A673 (cell line): ENCODE results near the gene FXR2. TPM values are rescaled to one million over a fixed set of nuclear protein-coding genes. Genes with fewer than 3 reads are reported as not detected.

ENCODE experiments used
- BruUV-seq: library from RNA; stranded (reverse); fragments of 400-500 nt; replicated peaks from 2 replicates; lab custom pipeline; 2021; lab: Mats Ljungman, UMichigan
- CTCF ChIA-PET: fragments of 300-600 bp; sonication (Branson Sonifier 250); formaldehyde crosslinking; loops from one replicate; lab custom pipeline; 2022; ENCODE audit warnings: antibody characterized with exemption; lab: Charles Lee
- POLR2A ChIA-PET: fragments of 300-600 bp; sonication (Branson Sonifier 250); formaldehyde crosslinking; loops from one replicate; lab custom pipeline; 2022; ENCODE audit warnings: antibody characterized with exemption; ENCODE audit not compliant: low non-redundant PET; lab: Charles Lee
- DNase-seq: peaks from one replicate; pipeline ENCODE4 v3.0.0-alpha.2; 2015; ENCODE audit warnings: low spot score
- H3K27ac ChIP-seq: fragments of 200-600 bp; sonication (generic); 2 replicates; pipeline ENCODE4 v1.5.1; 2016; ENCODE audit warnings: mixed run types, low read depth, mild to moderate bottlenecking, mixed read lengths, antibody characterized with exemption, low read length; ENCODE audit not compliant: poor library complexity, severe bottlenecking
- H3K27me3 ChIP-seq: fragments of 200-600 bp; sonication (generic); replicated peaks from 2 replicates; pipeline ENCODE4 v1.6.1; 2017; ENCODE audit warnings: mixed run types, low read depth, mild to moderate bottlenecking, mixed read lengths, antibody characterized with exemption, low read length; ENCODE audit not compliant: insufficient read depth, poor library complexity
- H3K36me3 ChIP-seq: fragments of 200-600 bp; sonication (generic); 2 replicates; pipeline ENCODE4 v1.6.1; 2016; ENCODE audit warnings: mixed run types, mild to moderate bottlenecking, mixed read lengths, antibody characterized with exemption, low read length; ENCODE audit not compliant: insufficient read depth, poor library complexity, severe bottlenecking
- H3K4me1 ChIP-seq: fragments of 200-600 bp; sonication (generic); 2 replicates; pipeline ENCODE4 v1.6.1; 2017; ENCODE audit warnings: mixed run types, mild to moderate bottlenecking, mixed read lengths, antibody characterized with exemption, low read length; ENCODE audit not compliant: insufficient read depth, poor library complexity, severe bottlenecking
- H3K4me3 ChIP-seq: fragments of 200-600 bp; sonication (generic); 2 replicates; pipeline ENCODE4 v1.5.1; 2016; ENCODE audit warnings: low read depth, mixed run types, mild to moderate bottlenecking, mixed read lengths, low read length; ENCODE audit not compliant: poor library complexity, severe bottlenecking
- H3K9me3 ChIP-seq: fragments of 200-600 bp; sonication (generic); 2 replicates; pipeline ENCODE4 v1.6.1; 2016; ENCODE audit warnings: mixed run types, low read depth, mild to moderate bottlenecking, mixed read lengths, antibody characterized with exemption, low read length; ENCODE audit not compliant: poor library complexity, severe bottlenecking
- EZH2 ChIP-seq: fragments of 200-600 bp; sonication (generic); IDR thresholded peaks from 2 replicates; pipeline ENCODE4 v1.6.1; 2017; ENCODE audit warnings: borderline replicate concordance, low read depth, mild to moderate bottlenecking, mixed read lengths, antibody characterized with exemption, low read length; ENCODE audit not compliant: poor library complexity, severe bottlenecking
- intact Hi-C: fragments of 100-400 bp; cut with micrococcal nuclease; formaldehyde crosslinking; loops from one replicate; pipeline ENCODE4 v1.10.0; 2022; ENCODE audit not compliant: unreplicated experiment
- total RNA-seq: library from RNA; stranded (reverse); gene quantifications from 2 replicates; pipeline ENCODE4 v1.2.3, GENCODE V29; 2021
- TF ChIP-seq, protein P1 (sequence below): fragments of 300-800, 200-600 bp; sonication (generic); conservative IDR thresholded peaks from 2 replicates; pipeline ENCODE4 v1.5.1; 2017; ENCODE audit warnings: low read depth, mild to moderate bottlenecking, antibody characterized with exemption, low read length, moderate library complexity, mixed read lengths

Gene FXR2
- total RNA-seq, 1 experiment from 2014 or later = 101 TPM

DNA sequence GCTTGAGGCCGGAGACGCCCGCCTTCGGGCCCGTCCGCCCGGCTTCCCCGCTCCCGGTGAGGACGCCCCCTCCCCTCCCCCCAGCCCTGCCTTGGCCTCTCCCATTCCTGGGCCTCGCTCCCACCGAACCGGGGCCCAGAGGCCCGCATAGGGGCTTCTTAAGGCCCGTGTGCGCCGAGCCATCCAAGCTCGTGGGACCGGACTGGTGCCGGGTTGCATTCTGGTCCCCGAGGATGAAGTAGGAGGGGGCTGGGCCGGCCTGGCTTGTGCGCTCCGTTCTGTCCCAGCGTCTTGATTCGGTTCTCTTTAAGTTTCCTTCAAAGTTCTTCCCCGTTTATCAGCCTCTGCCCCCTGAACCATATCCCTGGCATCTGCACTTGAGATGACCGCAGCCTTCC, 52.5 kb downstream of the FXR2 start:
- no peak for DNase-seq
- TSS peak; percentile 43 for BruUV-seq
- peaks cover 33% of the 10 kb centered on the region for H3K4me1 ChIP-seq
- intact Hi-C loops = no loop called here
- ChIA-PET CTCF (no interaction called here), POLR2A (no interaction called here)
- no peaks in the 10 kb centered on the region for H3K27me3 ChIP-seq
- TF ChIP-seq EZH2 = no peak
- TF ChIP-seq, protein P1, sequence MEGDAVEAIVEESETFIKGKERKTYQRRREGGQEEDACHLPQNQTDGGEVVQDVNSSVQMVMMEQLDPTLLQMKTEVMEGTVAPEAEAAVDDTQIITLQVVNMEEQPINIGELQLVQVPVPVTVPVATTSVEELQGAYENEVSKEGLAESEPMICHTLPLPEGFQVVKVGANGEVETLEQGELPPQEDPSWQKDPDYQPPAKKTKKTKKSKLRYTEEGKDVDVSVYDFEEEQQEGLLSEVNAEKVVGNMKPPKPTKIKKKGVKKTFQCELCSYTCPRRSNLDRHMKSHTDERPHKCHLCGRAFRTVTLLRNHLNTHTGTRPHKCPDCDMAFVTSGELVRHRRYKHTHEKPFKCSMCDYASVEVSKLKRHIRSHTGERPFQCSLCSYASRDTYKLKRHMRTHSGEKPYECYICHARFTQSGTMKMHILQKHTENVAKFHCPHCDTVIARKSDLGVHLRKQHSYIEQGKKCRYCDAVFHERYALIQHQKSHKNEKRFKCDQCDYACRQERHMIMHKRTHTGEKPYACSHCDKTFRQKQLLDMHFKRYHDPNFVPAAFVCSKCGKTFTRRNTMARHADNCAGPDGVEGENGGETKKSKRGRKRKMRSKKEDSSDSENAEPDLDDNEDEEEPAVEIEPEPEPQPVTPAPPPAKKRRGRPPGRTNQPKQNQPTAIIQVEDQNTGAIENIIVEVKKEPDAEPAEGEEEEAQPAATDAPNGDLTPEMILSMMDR = no peak
- peak overlapping the region; percentile 90 for H3K4me3 ChIP-seq
- peak overlapping the region; percentile 92 for H3K27ac ChIP-seq
- no peaks in the 10 kb centered on the region for H3K9me3 ChIP-seq
- H3K36me3 ChIP-seq = peaks cover 38% of the 10 kb centered on the region

DNA sequence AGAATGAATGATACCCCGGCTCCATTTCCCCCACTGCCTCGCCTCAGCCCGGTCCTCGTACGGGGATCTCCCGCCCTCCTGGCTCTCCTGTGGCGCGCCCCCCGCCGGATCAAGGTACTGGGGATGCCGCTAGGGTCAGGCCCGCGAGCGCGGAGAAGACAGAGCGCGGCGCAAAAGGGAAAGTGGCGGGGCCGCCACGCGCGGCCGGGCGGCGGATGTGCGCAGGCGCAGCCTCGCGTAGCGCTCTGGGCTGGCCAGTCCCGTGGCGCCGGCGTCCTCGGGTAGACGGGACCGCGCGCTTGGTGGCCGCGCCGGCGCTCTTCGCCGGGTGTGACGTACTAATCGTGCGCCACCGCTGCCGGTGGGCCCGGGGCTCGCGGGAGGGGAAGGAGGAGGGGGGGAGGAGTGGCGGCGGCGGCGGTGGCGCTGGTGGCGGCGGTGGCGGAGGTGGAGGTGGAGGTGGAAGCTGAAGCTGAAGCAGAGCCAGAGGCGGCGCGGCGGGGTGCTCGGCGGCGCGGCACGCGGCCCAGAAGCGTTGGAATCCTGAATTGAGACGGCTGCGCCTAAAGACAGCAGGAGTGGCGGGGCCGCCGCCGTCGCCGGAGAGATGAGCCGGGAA, 53.0 kb downstream of the FXR2 start, which contains the start of gene SENP3:
TSS of gene SENP3 (plus strand) at position 331 of the 619 bp plus-strand sequence. CDS start 1,158 bp downstream, outside the sequence.
- Histone ChIP-seq H3K9me3 (no peaks in the 10 kb centered on the region), H3K27me3 (no peaks in the 10 kb centered on the region), H3K27ac (peak within 1 kb of the TSS; percentile 92), H3K36me3 (peaks cover 35% of the 10 kb centered on the region), H3K4me1 (peaks cover 33% of the 10 kb centered on the region), H3K4me3 (peak within 1 kb of the TSS; percentile 90)
- intact Hi-C loops = loop anchor here (1.0 to 2.0 kb wide), 3 partner anchors 47 to 205 kb away; no protein-coding TSS in a partner anchor
- peak; percentile 96 for DNase-seq
- POLR2A ChIA-PET = no interaction called here
- TF ChIP-seq, protein P1 = no peak
- no peak for TF ChIP-seq EZH2
- no TSS peak for BruUV-seq
- CTCF ChIA-PET = interaction anchor here (0.6 to 1.8 kb wide), 4 partner anchors 48 to 538 kb away, joined by 3 to 32 read pairs (median 6); partner anchors contain the start of genes TP53 and WRAP53

DNA sequence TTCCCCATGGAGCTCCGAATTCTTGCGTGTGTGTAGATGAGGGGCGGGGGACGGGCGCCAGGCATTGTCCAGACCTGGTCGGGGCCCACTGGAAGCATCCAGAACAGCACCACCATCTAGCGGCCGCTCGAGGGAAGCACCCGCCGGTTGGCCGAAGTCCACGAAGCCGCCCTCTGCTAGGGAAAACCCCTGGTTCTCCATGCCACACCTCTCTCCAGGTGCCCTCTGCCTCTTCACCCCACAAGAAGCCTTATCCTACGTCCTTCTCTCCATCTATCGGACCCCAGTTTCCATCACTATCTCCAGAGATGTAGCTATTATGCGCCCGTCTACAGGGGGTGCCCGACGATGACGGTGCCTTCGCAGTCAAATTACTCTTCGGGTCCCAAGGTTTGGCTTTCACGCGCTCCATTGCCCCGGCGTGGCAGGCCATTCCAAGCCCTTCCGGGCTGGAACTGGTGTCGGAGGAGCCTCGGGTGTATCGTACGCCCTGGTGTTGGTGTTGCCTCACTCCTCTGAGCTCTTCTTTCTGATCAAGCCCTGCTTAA, 53.6 kb downstream of the FXR2 start:
- CTCF ChIA-PET = interaction anchor here (0.5 to 1.8 kb wide), 29 partner anchors 8 to 591 kb away, joined by 3 to 32 read pairs (median 4); partner anchors contain the start of genes DNAH2, FGF11, NEURL4 and SLC2A4
- BruUV-seq = TSS peak; percentile 83

More for the DNA sequence above, 53.6 kb downstream of the FXR2 start:
- POLR2A ChIA-PET = interaction anchor here (0.6 to 0.7 kb wide), 2 partner anchors 47 to 232 kb away, joined by 3 to 5 read pairs; no protein-coding TSS in a partner anchor
- peak; percentile 93 for DNase-seq
- intact Hi-C loops = loop anchor here (1.0 to 2.0 kb wide), 3 partner anchors 47 to 204 kb away; no protein-coding TSS in a partner anchor
- Histone ChIP-seq H3K27ac (peak overlapping the region; percentile 92), H3K27me3 (no peaks in the 10 kb centered on the region), H3K4me1 (peaks cover 33% of the 10 kb centered on the region), H3K36me3 (peaks cover 29% of the 10 kb centered on the region), H3K4me3 (peak overlapping the region; percentile 90), H3K9me3 (no peaks in the 10 kb centered on the region)
- TF ChIP-seq, protein P1 = peak; percentile 86
- TF ChIP-seq EZH2 = no peak
